Activated naive CD8-positive, alpha-beta T cell treated with anti-CD3 and anti-CD28 coated beads for 36 hours (primary cell): ENCODE data around the gene RXFP3. TPM values are rescaled to one million over a fixed set of nuclear protein-coding genes. Genes with fewer than 3 reads are reported as not detected.

Experiments
- DNase-seq: peaks from one replicate; pipeline ENCODE4 v3.0.0; 2021
- H3K27ac Mint-ChIP-seq: one replicate; pipeline ENCODE4 v1.8.0; 2022; ENCODE audit warnings: mild to moderate bottlenecking, moderate library complexity, mixed read lengths
- H3K27me3 Mint-ChIP-seq: one replicate; pipeline ENCODE4 v1.8.0; 2022; ENCODE audit warnings: mild to moderate bottlenecking, mixed read lengths
- H3K36me3 Mint-ChIP-seq: one replicate; pipeline ENCODE4 v1.8.0; 2021; ENCODE audit warnings: mild to moderate bottlenecking, mixed read lengths
- H3K4me1 Mint-ChIP-seq: one replicate; pipeline ENCODE4 v1.8.0; 2021; ENCODE audit warnings: mixed read lengths
- H3K4me3 Mint-ChIP-seq: one replicate; pipeline ENCODE4 v1.8.0; 2022; ENCODE audit warnings: mild to moderate bottlenecking, moderate library complexity, mixed read lengths
- H3K9me3 Mint-ChIP-seq: one replicate; pipeline ENCODE4 v1.8.0; 2022; ENCODE audit warnings: mixed read lengths
- total RNA-seq, 2 experiments: library from RNA; stranded (reverse); gene quantifications; one replicate each; pipeline ENCODE4 v1.2.3, GENCODE V29; 2021

Gene RXFP3
- total RNA-seq, 2 experiments from 2014 or later, result not detected

GRCh38 chr5:33984178-33984577 lies 48.0 kb downstream of the RXFP3 start:
- no peak overlapping the region for H3K4me3 Mint-ChIP-seq
- peaks cover 11% of the 10 kb centered on the region for H3K36me3 Mint-ChIP-seq
- no peaks in the 10 kb centered on the region for H3K9me3 Mint-ChIP-seq
- no peak overlapping the region for H3K27ac Mint-ChIP-seq
- no peaks in the 10 kb centered on the region for H3K4me1 Mint-ChIP-seq
- DNase-seq, result no peak
- no peaks in the 10 kb centered on the region for H3K27me3 Mint-ChIP-seq

GRCh38 chr5:33984671-33985124 lies 48.5 kb downstream of the RXFP3 start, which contains the start of gene SLC45A2:
SLC45A2 (minus strand) TSS chr5:33984693; CDS start chr5:33984583, 110 bp downstream.
- no peaks in the 10 kb centered on the region for H3K9me3 Mint-ChIP-seq
- H3K36me3 Mint-ChIP-seq, result peaks cover 13% of the 10 kb centered on the region
- no peaks in the 10 kb centered on the region for H3K27me3 Mint-ChIP-seq

GRCh38 chr5:33985447-33985846 lies 49.3 kb downstream of the RXFP3 start:
- no peaks in the 10 kb centered on the region for H3K27me3 Mint-ChIP-seq
- no peak overlapping the region for H3K4me3 Mint-ChIP-seq
- H3K4me1 Mint-ChIP-seq, result no peaks in the 10 kb centered on the region
- no peak for DNase-seq
- peaks cover 13% of the 10 kb centered on the region for H3K36me3 Mint-ChIP-seq
- H3K9me3 Mint-ChIP-seq, result no peaks in the 10 kb centered on the region
- H3K27ac Mint-ChIP-seq, result no peak overlapping the region

More at GRCh38 chr5:33984671-33985124, 48.5 kb downstream of the RXFP3 start, which contains the start of gene SLC45A2:
- no peak for DNase-seq
- H3K4me1 Mint-ChIP-seq, result no peaks in the 10 kb centered on the region
- H3K4me3 Mint-ChIP-seq, result no peak within 1 kb of the TSS
- H3K27ac Mint-ChIP-seq, result no peak within 1 kb of the TSS

Other genes starting within 250 kb of the RXFP3 start
- not detected for gene ADAMTS12, start 44.4 kb upstream of the RXFP3 start, total RNA-seq
- gene SLC45A2, start 48.3 kb downstream of the RXFP3 start, total RNA-seq, result not detected
- 10 to 100 TPM in 1 of 2 experiments, 1 to 10 TPM in 1; 9.7 to 10.5 TPM for gene AMACR, start 71.7 kb downstream of the RXFP3 start, total RNA-seq
- gene C1QTNF3, start 106.8 kb downstream of the RXFP3 start, total RNA-seq, result 1 to 10 TPM; 1.5 to 1.8 TPM